Stimulated activated naive CD4-positive, alpha-beta T cell treated with Interleukin-2 at 50 U/mL for 16 hours (primary cell): ENCODE data around the gene LHPP.
A peak's percentile ranks its signal among the peaks of the same experiment; 100 is the strongest.
"Not testable (repeated sequence)": the region's sequence is repeated elsewhere in the genome, so short reads cannot be mapped to it uniquely, and the experiment has no call there.

ENCODE experiments used
- DNase-seq: peaks from one replicate; lab custom pipeline; 2025; lab: John Stamatoyannopoulos, UW

Gene LHPP

DNA sequence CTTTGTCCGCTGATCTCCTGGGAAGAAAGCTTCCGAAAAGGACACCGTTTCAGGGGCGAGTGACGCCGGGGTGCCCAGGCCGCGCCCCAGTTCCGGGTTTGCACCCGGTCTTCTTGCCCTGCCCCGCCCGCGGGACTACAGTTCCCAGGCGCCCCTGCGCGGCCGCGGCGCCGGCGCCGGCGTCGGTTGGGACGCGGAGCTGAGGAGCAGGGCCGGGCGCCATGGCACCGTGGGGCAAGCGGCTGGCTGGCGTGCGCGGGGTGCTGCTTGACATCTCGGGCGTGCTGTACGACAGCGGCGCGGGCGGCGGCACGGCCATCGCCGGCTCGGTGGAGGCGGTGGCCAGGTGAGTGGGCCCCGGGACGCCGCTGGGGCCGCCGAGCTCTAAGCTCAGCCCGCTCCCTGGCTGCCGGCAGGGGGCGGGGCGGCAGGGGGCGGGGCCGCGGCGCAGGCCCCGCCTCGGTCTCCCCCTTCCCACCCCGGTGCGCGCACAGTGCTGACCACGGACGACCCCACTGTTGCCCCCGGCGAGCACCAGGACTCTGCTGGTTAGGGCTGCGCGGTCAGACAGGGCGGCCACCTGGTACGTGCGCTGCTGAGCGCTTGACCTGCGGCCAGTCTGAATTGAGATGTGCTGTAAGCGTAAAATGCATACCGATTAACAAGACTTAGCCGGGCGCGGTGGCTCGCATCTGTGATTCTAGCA is at the start of gene LHPP:
LHPP (plus strand) TSS at position 182 of the 706 bp plus-strand sequence; CDS start at position 222, 40 bp downstream.
- peak; percentile 80 for DNase-seq

DNA sequence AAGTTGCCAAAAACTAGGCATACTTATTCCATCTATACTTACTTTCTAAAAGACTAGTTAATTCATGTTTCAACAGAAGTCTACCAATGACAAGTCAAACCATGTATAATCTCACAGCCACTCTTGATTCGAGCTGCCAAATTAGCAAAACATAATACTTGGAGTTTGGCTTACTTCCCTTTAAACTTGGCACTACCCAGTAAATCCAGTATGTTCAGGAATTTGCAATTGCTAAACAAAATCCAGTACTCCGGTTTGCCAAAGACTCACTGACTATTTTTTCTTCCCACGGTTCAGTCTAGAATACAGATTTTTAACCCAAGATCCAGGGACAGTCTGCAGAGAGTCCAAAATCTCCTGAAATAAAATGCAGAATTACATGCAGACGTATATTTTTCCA is 47.5 kb upstream of the LHPP start:
- no peak for DNase-seq

DNA sequence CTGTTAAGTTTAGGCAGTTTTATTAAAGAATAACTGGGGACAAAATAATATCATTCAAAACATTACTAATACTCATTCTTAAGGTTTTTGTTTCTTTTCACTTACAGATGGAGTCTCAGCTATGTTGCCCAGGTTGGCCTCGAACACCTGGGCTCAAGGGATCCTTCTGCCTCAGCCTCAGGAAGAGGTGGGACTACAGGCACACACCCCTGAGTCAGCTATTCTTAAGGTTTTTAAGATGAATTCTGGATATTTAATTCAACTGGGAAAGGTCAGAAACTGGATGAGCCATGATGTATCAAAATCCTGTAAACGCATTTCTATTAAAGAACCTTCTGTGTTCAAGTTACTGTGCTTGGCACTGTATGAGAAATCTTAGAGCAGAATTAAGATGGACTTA is 46.4 kb upstream of the LHPP start:
- DNase-seq, result no peak

GRCh38 chr10:124416733-124417132 is 44.9 kb upstream of the LHPP start:
- DNase-seq, result no peak

GRCh38 chr10:124417895-124418725 is 43.5 kb upstream of the LHPP start:
- peak; percentile 30 for DNase-seq

GRCh38 chr10:124418726-124419501 is 42.7 kb upstream of the LHPP start, which contains the start of gene OAT:
Gene OAT, minus strand, starts transcription at chr10:124418923. Its CDS starts 6,752 bp downstream, at chr10:124412171.
- peak; percentile 97 for DNase-seq

- no peak for DNase-seq
These were observed 42.0 kb upstream of the LHPP start for GRCh38 chr10:124419635-124420034.

GRCh38 chr10:124420254-124420653 is 41.4 kb upstream of the LHPP start:
- DNase-seq, result no peak

DNA sequence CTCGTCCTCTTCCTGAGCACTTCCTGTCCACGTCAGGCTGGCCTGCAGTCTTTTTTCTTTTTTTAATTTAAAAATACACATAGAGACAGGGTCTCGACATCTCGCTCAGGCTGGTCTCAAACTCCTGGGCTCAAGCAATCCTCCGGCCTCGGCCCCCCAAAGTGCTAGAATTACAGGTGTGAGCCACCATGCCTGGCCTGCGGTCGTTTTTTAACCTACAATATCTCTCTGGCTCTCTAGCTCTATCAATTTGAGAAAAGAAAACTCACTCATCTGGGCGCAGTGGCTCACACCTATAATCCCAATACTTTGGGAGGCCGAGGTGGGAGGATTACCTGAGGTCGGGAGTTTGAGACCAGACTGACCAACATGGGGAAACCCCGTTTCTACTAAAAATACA is 38.9 kb upstream of the LHPP start:
- DNase-seq, result no peak

DNA sequence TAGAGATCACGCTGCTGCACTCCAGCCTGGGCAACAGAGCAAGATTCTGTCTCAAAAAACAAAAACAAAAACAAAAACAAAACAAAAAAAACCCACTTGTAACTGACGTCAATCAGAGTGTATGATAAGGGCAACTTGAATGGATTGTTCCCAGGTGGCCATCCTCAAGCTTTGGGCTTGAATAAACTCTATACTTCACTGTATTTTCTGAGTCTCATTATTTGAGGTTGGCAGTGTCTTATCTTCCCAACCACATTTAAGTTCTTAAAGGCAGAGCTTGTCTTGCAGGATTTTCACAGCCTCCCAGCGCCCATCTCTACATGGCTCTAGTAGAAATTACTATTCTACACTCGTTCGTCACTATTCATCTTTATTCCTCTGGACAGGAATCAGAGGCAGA is 37.8 kb upstream of the LHPP start:
- no peak for DNase-seq

- DNase-seq, result no peak
These were observed 36.2 kb upstream of the LHPP start for GRCh38 chr10:124425227-124425962.

- no peak for DNase-seq
These were observed 33.3 kb upstream of the LHPP start for GRCh38 chr10:124428207-124428777.

- no peak for DNase-seq
These were observed 32.0 kb upstream of the LHPP start for GRCh38 chr10:124429576-124429975.

DNA sequence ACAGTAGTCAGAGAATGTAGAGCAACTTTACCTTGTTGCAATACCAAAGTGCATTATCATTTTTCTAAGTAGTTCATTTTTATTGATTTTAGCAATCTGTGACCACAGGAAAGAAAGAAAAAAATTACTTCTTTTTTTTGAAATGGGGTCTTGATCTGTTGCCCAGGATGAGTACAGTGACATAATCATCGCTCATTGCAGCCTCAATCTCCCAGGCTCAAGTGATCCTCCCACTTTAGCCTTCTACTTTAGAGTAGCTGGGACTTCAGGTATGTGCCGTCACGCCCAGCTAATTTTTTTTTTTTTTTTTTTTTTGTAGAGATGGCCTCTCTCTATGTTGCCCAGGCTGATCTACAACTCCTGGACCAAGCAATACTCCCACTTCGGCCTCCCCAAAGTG is 31.5 kb upstream of the LHPP start:
- DNase-seq, result no peak

- no peak for DNase-seq
These were observed 28.2 kb upstream of the LHPP start for GRCh38 chr10:124433461-124433860.

GRCh38 chr10:124435683-124436082 is 25.9 kb upstream of the LHPP start:
- DNase-seq, result not testable (repeated sequence)

DNA sequence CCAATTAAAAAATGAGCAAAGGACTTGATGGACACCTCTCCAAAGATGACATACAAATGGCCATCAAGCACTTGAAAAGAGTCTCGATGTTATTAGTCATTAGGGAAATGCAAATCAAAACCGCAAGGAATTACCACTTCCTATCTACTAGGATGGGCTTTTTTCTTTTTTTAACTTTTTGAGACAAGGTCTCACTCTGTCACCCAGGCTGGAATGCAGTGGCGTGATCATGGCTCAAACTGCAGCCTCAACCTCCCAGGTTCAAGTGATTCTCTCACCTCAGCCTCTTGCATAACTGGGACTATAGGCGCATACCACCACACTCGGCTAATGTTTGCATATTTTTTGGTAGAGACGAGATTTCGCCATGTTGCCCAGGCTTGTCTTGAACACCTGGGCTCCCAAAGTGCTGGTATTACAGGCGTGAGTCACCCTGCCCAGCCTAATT is 25.4 kb upstream of the LHPP start:
- no peak for DNase-seq

- DNase-seq, result not testable (repeated sequence)
These were observed 19.9 kb upstream of the LHPP start for GRCh38 chr10:124441694-124442093.

DNA sequence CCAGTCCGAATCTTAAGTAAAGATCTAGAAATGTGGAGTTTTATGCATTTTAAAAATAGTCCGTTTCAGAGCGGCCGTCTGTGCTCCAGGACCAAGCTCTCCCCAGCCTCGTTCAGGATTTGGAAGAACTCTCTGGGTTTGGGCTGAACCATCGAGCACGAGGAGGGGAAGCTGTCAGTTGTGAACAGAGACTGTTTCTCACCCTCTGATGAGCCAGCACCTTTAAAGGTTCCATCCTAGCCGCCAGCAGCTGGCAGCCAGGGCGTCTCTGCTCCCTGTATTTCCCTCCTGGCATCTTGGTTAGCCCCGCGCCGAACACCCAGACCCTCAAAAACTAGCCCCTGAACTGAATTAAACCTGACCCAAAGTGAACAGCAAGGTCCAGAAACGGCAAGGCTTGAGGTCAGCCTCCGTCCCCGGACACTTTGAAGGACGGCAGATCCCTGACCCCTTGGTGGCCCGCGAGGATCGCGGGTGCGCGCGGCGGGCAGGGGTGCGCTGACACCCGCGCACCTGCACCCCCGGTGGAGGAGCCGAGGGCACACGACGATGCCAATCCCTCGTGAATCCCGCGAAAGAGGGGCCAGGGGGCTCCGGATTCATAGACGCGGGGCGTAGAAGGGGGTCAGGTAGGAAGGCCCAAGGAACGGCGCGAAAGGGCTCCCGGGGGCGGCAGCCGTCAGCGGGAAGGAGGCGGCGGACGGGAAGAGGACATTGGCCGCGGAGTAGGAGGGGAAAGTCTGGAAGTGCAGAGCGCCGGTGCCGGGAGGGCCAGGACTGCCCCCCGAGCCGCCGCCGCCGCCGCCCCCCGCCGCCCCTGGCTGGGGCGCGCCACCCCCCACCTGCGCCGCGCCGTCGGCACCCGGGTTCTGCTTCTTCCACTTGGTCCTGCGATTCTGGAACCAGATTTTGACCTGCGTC is 14.5 kb upstream of the LHPP start:
- DNase-seq, result no peak
